GM21825 (cell line): ENCODE data around the gene TNFAIP8.
A peak's percentile ranks its signal among the peaks of the same experiment; 100 is the strongest.

ENCODE experiments used
- ATAC-seq: cut with Tn5 transposase; IDR thresholded peaks from one replicate; pipeline ENCODE4 v1.9.1; 2021; ENCODE audit warnings: mild to moderate bottlenecking, moderate library complexity; ENCODE audit not compliant: unreplicated experiment

Gene TNFAIP8

DNA sequence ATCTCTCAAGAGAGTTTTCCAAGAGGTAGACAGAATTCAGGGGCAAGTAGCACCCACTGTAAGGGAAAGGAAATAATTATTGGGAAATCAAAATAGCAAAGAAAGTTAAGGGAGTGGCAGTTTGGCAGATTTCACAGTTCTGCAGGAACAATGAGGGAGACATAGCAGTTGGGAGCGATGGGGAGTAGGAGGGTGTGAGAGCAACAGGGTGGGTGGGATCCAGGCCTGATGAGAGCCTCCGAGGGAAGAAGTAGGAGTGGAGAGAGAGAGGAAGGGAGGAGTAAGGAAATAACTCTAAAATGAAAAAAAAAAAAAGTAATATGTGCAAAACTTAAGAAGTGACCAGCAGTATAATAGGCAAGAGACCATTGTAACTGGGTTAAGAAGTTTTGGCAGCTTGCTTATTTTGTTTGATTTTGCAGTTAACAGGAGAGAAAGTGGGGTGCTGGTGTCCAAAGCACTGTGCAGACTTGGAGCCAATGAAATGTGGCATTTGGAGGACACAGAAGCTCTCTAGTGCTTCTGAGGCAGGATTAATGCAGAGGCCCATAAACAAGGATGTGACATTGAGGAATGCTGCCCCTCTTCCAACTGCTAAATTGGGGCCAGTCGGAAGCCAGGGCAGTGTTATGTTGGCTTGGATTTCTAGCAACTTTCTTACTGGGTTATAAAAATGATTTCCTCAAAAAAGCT lies 10.2 kb downstream of the TNFAIP8 start:
- no peak for ATAC-seq

DNA sequence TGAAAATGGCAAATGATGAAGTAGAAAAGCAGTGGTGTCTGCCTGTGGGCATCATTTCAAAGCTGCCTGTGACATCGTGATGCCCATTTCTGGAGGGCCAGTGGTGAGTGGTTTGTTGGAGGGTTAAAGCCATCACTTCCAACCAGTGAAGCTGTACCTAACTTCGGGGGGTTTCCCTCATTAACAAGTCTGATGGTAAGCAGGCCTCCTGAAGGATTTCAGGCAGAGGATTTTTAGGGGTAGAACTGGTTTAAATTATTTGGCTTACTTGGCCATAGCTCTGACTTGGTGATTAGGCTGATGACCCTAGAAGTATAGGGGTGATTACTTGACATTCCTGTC lies 10.7 kb downstream of the TNFAIP8 start:
- peak; percentile 27 for ATAC-seq

GRCh38 chr5:119367502-119368237 lies 11.9 kb downstream of the TNFAIP8 start:
- peak; percentile 78 for ATAC-seq

GRCh38 chr5:119368238-119368630 lies 12.4 kb downstream of the TNFAIP8 start:
- no peak for ATAC-seq

DNA sequence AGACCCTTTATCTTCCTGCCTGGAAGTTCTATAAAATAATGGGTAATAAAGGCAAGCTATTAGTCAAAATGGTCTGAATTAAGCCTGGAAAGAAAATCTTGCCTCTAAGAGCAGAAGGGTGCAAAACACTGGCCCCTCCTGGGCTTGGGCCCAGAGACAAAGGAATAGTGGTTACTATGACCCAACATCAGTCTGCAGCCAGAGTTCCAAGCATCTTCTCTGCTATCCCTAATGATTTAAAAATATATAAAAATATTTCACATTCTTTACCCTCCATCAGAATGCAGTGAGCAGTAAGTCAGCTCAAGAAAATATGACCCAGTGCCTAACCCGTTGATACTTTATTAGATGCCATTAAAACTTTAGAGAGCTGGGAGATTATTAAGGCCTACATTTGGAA lies 14.7 kb downstream of the TNFAIP8 start:
- no peak for ATAC-seq

- no peak for ATAC-seq
Measured at GRCh38 chr5:119371146-119371545, 15.3 kb downstream of the TNFAIP8 start.

- peak; percentile 69 for ATAC-seq
Measured at GRCh38 chr5:119373449-119373858, 17.6 kb downstream of the TNFAIP8 start.

GRCh38 chr5:119374901-119375300 lies 19.1 kb downstream of the TNFAIP8 start:
- ATAC-seq, result no peak

DNA sequence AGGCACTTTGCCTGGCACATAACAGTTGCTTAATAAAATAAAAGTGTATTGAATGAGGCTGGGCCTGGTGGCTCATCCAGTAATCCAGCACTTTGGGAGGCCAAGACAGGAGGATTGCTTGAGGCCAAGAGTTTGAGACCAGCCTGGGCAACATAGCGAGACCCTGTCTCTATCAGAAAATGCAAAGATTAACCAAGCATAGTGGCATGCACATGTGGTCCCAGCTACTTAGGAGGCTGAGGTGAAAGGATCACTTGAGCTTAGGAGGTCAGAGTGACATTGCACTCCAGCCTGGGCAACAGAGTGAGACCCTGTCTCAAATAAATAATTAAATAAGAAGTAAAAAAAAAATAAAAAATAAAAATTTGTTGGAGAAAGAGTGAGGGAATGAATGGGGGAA lies 21.2 kb downstream of the TNFAIP8 start:
- ATAC-seq, result no peak

DNA sequence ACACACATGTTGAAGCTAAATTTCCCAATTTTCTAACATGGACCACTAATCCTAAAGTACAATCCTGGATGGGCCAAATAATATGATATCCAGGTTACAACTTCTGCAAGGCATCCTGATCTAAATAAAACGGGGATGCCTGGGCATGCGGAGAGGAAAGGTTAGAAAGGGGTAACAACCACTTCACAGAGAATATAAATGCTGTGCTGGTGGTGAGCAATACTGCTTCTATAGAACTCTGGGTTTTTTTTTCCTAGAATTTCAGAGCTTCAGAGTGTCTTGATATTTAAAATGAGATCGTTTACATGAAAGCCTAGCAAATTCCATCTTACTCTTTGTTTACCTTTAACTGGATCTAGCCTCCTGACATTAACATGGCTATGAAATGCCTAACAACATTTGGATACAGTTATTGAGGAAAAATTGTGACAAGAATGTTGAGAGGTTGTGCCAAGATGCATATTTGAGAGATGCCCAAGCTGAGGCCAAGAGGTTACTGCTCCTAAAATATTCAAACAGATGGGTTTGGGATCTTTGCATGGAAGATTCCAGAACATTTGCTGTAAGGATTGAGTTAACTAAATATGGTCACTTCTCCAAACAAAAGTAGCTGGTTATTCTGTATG lies 22.4 kb downstream of the TNFAIP8 start:
- no peak for ATAC-seq

DNA sequence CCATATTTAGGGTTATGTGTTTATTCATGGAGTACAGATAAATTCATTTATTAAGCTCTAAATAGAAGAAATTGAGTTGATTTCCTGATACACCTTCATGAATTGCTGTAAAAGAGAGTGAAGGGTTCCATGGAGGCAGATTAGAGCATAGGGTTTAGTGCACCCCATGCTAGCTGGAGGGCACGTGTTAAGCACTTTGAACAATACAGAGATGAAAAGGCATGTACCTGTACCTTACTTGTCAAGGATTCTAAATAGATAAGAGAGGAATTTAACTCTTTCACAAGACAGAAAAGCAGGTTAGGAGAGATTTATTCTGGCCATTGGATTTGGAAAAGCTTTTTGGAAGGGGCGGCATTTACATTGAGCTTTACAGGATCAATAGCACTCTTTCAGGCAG lies 23.3 kb downstream of the TNFAIP8 start:
- ATAC-seq, result no peak

DNA sequence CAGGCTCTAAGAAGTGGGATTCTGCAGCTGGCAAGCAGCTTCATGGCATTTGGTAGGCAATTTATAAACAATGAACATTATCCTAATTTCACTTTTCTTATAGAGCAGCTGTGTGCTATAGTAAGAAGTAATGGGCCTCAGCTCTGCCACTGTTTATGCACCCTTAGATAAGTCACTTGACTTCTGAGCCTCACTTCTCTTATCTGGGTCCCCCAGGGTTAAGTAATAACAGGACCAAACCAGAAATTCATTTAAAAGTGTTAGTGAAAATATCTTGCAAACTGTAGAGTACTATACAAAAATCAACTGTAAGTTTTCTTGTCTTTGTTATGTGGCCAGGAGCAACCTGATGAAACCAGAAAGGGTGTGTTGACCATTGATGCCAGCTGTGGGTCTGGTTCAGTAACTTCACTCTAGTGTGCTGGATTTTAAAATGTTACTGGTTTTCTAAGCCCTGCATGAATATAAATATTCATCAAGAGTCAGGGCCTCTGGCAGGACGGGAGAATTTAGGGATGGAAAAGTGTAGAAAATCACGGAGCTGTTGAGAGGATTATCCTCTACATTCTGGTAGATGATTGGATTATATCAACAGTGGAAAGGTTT lies 24.2 kb downstream of the TNFAIP8 start:
- no peak for ATAC-seq

- ATAC-seq, result no peak
Measured at GRCh38 chr5:119382169-119382568, 26.4 kb downstream of the TNFAIP8 start.

GRCh38 chr5:119383008-119383407 lies 27.2 kb downstream of the TNFAIP8 start:
- ATAC-seq, result no peak

GRCh38 chr5:119385136-119385535 lies 29.3 kb downstream of the TNFAIP8 start:
- peak; percentile 44 for ATAC-seq

DNA sequence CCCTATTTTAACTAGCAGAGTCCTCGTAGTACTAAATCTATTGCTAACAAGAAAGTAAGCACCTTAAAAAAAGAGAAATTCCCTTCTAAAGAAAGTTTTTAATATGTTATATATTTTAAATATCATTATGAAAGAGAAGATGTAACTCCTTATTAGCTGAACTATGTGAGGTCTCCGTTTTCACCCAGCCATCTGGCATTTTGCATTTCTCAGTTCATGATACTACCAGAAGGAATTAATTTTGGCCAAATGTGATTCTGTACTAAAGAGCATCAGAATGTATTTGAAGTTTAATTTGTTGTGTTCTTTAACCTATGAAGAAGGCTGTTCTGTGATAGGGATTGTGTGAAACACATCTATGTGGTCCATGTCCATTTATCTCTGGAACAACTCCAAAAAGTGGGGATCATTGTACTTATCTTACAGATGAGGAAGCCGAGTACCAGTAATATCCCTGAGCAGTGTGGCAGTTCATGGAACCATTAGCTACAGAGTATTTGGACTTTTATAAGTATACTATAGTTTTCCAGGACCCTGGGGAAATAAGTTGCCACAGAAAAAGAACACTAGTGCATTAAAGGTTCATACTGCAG lies 29.8 kb downstream of the TNFAIP8 start:
- peak; percentile 17 for ATAC-seq

DNA sequence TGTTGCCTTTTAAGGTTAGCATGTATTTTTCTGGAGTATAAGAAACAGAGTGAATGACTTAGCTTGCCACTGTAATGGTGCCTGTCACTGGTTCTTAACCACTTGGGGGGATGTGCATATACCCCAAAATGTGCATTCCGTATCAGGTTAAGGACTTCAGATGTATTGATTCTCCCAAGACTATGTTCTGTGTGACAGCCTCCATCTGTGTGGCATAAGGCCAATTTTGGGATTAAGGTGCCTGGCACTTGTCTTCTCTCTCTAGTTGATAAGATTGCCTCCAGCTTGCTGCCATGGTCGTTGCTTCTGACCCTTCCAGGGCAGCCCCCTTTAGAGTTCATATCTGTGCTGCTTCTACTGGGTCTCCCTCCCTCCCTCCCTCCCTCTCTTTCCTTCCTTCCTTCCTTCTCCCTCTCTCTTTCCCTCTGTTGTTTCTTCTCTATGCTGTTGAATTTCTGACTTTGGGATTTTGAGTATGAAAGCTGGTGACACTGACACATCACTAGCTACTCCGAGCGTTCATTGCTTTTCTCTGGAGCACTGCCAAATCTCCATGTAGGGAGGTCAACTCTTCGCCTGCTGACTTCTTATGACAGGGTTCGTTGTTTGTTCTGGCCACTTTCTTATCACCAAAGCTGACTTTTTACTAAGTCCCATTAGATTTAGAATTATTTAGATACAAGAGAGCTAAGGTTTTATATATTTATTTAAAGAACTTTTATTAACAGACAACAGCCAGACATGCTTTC lies 31.0 kb downstream of the TNFAIP8 start:
- no peak for ATAC-seq

- ATAC-seq, result no peak
Measured at GRCh38 chr5:119387945-119388618, 32.3 kb downstream of the TNFAIP8 start.

DNA sequence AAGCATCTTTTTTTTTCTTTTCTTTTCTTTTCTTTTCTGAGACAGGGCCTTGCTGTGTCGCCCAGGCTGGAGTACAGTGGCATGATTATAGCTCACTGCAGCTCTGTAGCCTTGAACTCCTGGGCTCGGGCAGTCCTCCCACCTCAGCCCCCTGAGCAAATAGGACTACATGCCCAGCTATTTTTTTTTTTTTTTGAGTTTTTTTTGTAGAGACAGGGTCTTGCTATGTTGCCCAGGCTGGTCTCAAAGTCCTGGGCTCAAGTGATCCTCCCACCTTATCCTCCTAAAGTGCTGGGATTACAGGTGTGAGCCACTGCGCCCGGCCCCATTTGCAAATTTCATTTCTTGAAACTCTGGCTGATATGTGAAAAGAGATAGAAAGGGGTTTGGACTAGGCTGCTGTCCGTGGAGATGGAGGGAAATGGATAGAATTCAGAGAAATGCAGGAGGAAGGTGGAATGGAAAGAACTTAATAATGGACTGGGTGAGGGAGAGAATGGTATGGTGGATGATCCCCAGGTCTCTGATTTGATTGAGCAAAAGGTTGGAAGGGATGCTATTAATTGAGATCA lies 32.9 kb downstream of the TNFAIP8 start:
- no peak for ATAC-seq
